WTC11 (cell line): Measurements from ENCODE around the gene RABGAP1.

ENCODE experiments used
- CTCF ChIP-seq: fragments of 200-600 bp; IDR thresholded peaks from 2 replicates; pipeline ENCODE4 v1.8.0; 2022; ENCODE audit warnings: antibody characterized with exemption
- SMAD4 ChIP-seq: sonication (generic); formaldehyde crosslinking; IDR thresholded peaks from 2 replicates; pipeline ENCODE4 v1.8.0; 2022; ENCODE audit warnings: mild to moderate bottlenecking, missing genetic modification reagents
- ZNF121 ChIP-seq: sonication (generic); formaldehyde crosslinking; IDR thresholded peaks from 2 replicates; pipeline ENCODE4 v1.8.0; 2023; ENCODE audit warnings: missing genetic modification reagents

GRCh38 chr9:122946461-122947005 is 5.7 kb downstream of the RABGAP1 start:
- no peak for TF ChIP-seq CTCF
- no peak for TF ChIP-seq SMAD4
- no peak for TF ChIP-seq ZNF121 (CRISPR knock-in tag)
